Skeletal muscle tissue (tissue), 4 donors: Measurements from ENCODE around the gene GPR132. TPM values are rescaled to one million over a fixed set of nuclear protein-coding genes. Genes with fewer than 3 reads are reported as not detected.
"Not testable (repeated sequence)": the region's sequence is repeated elsewhere in the genome, so short reads cannot be mapped to it uniquely, and the experiment has no call there.

Source experiments
- H3K27ac ChIP-seq: one replicate; pipeline ENCODE4 v1.7.0; 2013; ENCODE audit warnings: mild to moderate bottlenecking, low read depth, low read length, inconsistent platforms
- H3K27me3 ChIP-seq, 3 donors: one replicate each; pipeline ENCODE4 v1.7.0; 2013; ENCODE audit warnings: low read length in 3 of 3; ENCODE audit not compliant: control insufficient read depth in 3 of 3, insufficient read depth in 3 of 3
- H3K36me3 ChIP-seq, 3 donors: one replicate each; pipeline ENCODE4 v1.7.0; 2013; ENCODE audit warnings: low read length in 3 of 3; ENCODE audit not compliant: control insufficient read depth in 3 of 3, insufficient read depth in 3 of 3
- H3K4me1 ChIP-seq, 3 donors: one replicate each; pipeline ENCODE4 v1.7.0; 2013; ENCODE audit warnings: low read length in 3 of 3, mild to moderate bottlenecking in 3 of 3; ENCODE audit not compliant: control insufficient read depth in 3 of 3, insufficient read depth in 3 of 3
- H3K4me3 ChIP-seq, 3 donors: one replicate each; pipeline ENCODE4 v1.7.0; 2013; ENCODE audit warnings: low read length in 3 of 3
- H3K9ac ChIP-seq, 3 donors: one replicate each; pipeline ENCODE4 v1.7.0; 2013; ENCODE audit warnings: low read length in 3 of 3, mild to moderate bottlenecking in 3 of 3, moderate library complexity in 2 of 3, low read depth in 1 of 3
- H3K9me3 ChIP-seq, 3 donors: one replicate each; pipeline ENCODE4 v1.7.0; 2013; ENCODE audit warnings: low read length in 3 of 3; ENCODE audit not compliant: control insufficient read depth in 3 of 3
- total RNA-seq: library from RNA; depleted of rRNA; stranded (reverse); fragments of >200 nt; gene quantifications from one replicate; pipeline ENCODE4 v1.2.3, GENCODE V29; 2014
- donor health status: Osteomylitis.

GPR132 gene
- total RNA-seq, 1 donor from 2014 or later = 1.6 TPM

GRCh38 chr14:105030836-105031396 is 34.3 kb downstream of the GPR132 start:
- no peak overlapping the region for H3K9ac ChIP-seq
- H3K36me3 ChIP-seq = no peaks in the 10 kb centered on the region
- no peak overlapping the region for H3K27ac ChIP-seq
- no peaks in the 10 kb centered on the region for H3K9me3 ChIP-seq
- H3K27me3 ChIP-seq = peaks cover 5 to 19% (median 16%) of the 10 kb centered on the region in 3 donors
- no peaks in the 10 kb centered on the region for H3K4me1 ChIP-seq
- no peak overlapping the region for H3K4me3 ChIP-seq

- no peaks in the 10 kb centered on the region for H3K9me3 ChIP-seq
- H3K36me3 ChIP-seq = no peaks in the 10 kb centered on the region
- H3K27ac ChIP-seq = no peak overlapping the region
- H3K4me1 ChIP-seq = no peaks in the 10 kb centered on the region
- H3K27me3 ChIP-seq = peaks cover 5 to 19% (median 16%) of the 10 kb centered on the region in 3 donors
- no peak overlapping the region for H3K4me3 ChIP-seq
- no peak overlapping the region for H3K9ac ChIP-seq
These were observed 35.0 kb downstream of the GPR132 start for GRCh38 chr14:105030194-105030593.

GRCh38 chr14:105029402-105029801 is 35.8 kb downstream of the GPR132 start:
- Histone ChIP-seq H3K36me3 (no peaks in the 10 kb centered on the region), H3K9me3 (no peaks in the 10 kb centered on the region), H3K9ac (no peak overlapping the region)

GRCh38 chr14:105028251-105028927 is 36.8 kb downstream of the GPR132 start:
- no peaks in the 10 kb centered on the region for H3K36me3 ChIP-seq
- H3K4me1 ChIP-seq = no peaks in the 10 kb centered on the region
- no peak overlapping the region for H3K9ac ChIP-seq
- H3K4me3 ChIP-seq = no peak overlapping the region
- peaks cover 0 to 10% (median 3%) of the 10 kb centered on the region in 3 donors for H3K27me3 ChIP-seq
- no peak overlapping the region for H3K27ac ChIP-seq
- no peaks in the 10 kb centered on the region for H3K9me3 ChIP-seq

More at GRCh38 chr14:105029402-105029801, 35.8 kb downstream of the GPR132 start:
- peaks cover 3 to 18% (median 12%) of the 10 kb centered on the region in 3 donors for H3K27me3 ChIP-seq
- no peak overlapping the region for H3K4me3 ChIP-seq
- H3K4me1 ChIP-seq = no peaks in the 10 kb centered on the region
- no peak overlapping the region for H3K27ac ChIP-seq

GRCh38 chr14:105027718-105028117 is 37.5 kb downstream of the GPR132 start:
- not testable (repeated sequence) for H3K27me3 ChIP-seq, H3K36me3 ChIP-seq, H3K9ac ChIP-seq, H3K9me3 ChIP-seq, H3K4me3 ChIP-seq, H3K27ac ChIP-seq, H3K4me1 ChIP-seq

- Histone ChIP-seq H3K9me3 (no peaks in the 10 kb centered on the region), H3K4me1 (peaks cover 3 to 5% (median 4%) of the 10 kb centered on the region in 3 donors), H3K27ac (no peak overlapping the region), H3K36me3 (no peaks in the 10 kb centered on the region), H3K27me3 (peaks cover 0 to 10% (median 3%) of the 10 kb centered on the region in 3 donors), H3K9ac (no peak overlapping the region), H3K4me3 (no peak overlapping the region)
These were observed 38.2 kb downstream of the GPR132 start for GRCh38 chr14:105026802-105027563.

- Histone ChIP-seq H3K9ac (no peak overlapping the region), H3K27ac (no peak overlapping the region), H3K27me3 (peaks cover 0 to 10% (median 3%) of the 10 kb centered on the region in 3 donors), H3K9me3 (no peaks in the 10 kb centered on the region), H3K4me1 (peaks cover 8 to 12% (median 9%) of the 10 kb centered on the region in 3 donors), H3K36me3 (no peaks in the 10 kb centered on the region), H3K4me3 (no peak overlapping the region)
These were observed 39.0 kb downstream of the GPR132 start for GRCh38 chr14:105026033-105026785.

GRCh38 chr14:105025429-105025828 is 39.8 kb downstream of the GPR132 start:
- H3K4me1 ChIP-seq = peaks cover 9 to 14% (median 10%) of the 10 kb centered on the region in 3 donors
- no peak overlapping the region for H3K9ac ChIP-seq
- H3K36me3 ChIP-seq = no peaks in the 10 kb centered on the region
- H3K27me3 ChIP-seq = peaks cover 0 to 5% (median 3%) of the 10 kb centered on the region in 3 donors
- H3K27ac ChIP-seq = no peak overlapping the region
- H3K9me3 ChIP-seq = no peaks in the 10 kb centered on the region
- no peak overlapping the region for H3K4me3 ChIP-seq

GRCh38 chr14:105023791-105024480 is 41.3 kb downstream of the GPR132 start:
- no peak overlapping the region for H3K9ac ChIP-seq
- peaks cover 20 to 29% (median 20%) of the 10 kb centered on the region in 3 donors for H3K4me1 ChIP-seq
- no peaks in the 10 kb centered on the region for H3K27me3 ChIP-seq
- no peaks in the 10 kb centered on the region for H3K9me3 ChIP-seq
- no peak overlapping the region for H3K4me3 ChIP-seq
- no peak overlapping the region for H3K27ac ChIP-seq
- no peaks in the 10 kb centered on the region for H3K36me3 ChIP-seq
